B cell (primary cell): ENCODE data around the gene ACSM6.

Source experiments
- EZH2 ChIP-seq: IDR thresholded peaks from 2 replicates; pipeline ENCODE4 v1.6.1; 2012; ENCODE audit warnings: borderline replicate concordance, low read depth, mild to moderate bottlenecking, moderate library complexity, low read length; ENCODE audit not compliant: insufficient read depth, poor library complexity, severe bottlenecking
- TF ChIP-seq, protein P1 (sequence below): fragments of 200-600 bp; IDR thresholded peaks from one replicate; pipeline ENCODE4 v1.8.0; 2022; ENCODE audit warnings: antibody characterized with exemption, mild to moderate bottlenecking

DNA sequence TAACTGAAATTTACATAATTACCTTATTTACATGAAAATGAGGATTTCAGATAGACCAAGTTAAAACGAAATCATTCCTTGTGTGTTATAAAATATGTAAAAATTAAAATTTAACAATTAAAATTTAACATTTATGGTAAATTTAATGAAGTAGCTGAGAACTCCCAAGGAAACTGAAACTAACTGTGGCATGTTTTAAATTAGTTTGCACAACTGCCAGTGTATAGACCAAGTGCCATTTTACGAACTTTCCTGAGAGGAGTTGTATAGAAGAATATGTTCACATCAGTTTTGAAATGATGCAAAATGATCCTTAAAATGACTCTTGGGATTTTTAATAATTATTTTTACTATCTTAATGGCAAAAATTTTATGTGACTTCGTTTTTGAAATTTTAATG is 73.2 kb downstream of the ACSM6 start:
- TF ChIP-seq, protein P1, sequence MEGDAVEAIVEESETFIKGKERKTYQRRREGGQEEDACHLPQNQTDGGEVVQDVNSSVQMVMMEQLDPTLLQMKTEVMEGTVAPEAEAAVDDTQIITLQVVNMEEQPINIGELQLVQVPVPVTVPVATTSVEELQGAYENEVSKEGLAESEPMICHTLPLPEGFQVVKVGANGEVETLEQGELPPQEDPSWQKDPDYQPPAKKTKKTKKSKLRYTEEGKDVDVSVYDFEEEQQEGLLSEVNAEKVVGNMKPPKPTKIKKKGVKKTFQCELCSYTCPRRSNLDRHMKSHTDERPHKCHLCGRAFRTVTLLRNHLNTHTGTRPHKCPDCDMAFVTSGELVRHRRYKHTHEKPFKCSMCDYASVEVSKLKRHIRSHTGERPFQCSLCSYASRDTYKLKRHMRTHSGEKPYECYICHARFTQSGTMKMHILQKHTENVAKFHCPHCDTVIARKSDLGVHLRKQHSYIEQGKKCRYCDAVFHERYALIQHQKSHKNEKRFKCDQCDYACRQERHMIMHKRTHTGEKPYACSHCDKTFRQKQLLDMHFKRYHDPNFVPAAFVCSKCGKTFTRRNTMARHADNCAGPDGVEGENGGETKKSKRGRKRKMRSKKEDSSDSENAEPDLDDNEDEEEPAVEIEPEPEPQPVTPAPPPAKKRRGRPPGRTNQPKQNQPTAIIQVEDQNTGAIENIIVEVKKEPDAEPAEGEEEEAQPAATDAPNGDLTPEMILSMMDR = no peak
- no peak for TF ChIP-seq EZH2
